Endothelial cell of umbilical vein (primary cell): ENCODE measurements around the gene CHMP6. TPM values are rescaled to one million over a fixed set of nuclear protein-coding genes. Genes with fewer than 3 reads are reported as not detected.

ENCODE experiments used
- BruUV-seq: library from RNA; stranded (reverse); fragments of 400-500 nt; replicated peaks from 2 replicates; lab custom pipeline; 2021; lab: Mats Ljungman, UMichigan
- CTCF ChIA-PET: fragments of 300-600, 350-600 bp; sonication (Branson Sonifier 250); formaldehyde crosslinking; loops from one replicate; lab custom pipeline; 2021; ENCODE audit warnings: antibody characterized with exemption, inconsistent platforms; lab: Charles Lee
- POLR2A ChIA-PET: fragments of 300-600, 350-600 bp; sonication (Branson Sonifier 250); formaldehyde crosslinking; loops from one replicate; lab custom pipeline; 2021; ENCODE audit warnings: antibody characterized with exemption, inconsistent platforms; lab: Charles Lee
- DNase-seq: peaks from one replicate; pipeline ENCODE4 v3.0.0-alpha.2; 2011; ENCODE audit warnings: low read depth, low spot score
- FAIRE-seq: peaks from 2 replicates; lab custom pipeline; 2011; peaks lifted over from hg19 to GRCh38; lab: Jason Lieb, UNC
- H2AFZ ChIP-seq: 2 replicates; pipeline ENCODE4 v1.6.0; 2012; ENCODE audit warnings: low read depth, low read length, control low read depth, inconsistent platforms
- H3K27ac ChIP-seq: 2 replicates; pipeline ENCODE4 v1.5.1; 2011; ENCODE audit warnings: low read depth, mild to moderate bottlenecking, control low read depth, low read length, moderate library complexity; ENCODE audit not compliant: insufficient read depth
- H3K27me3 ChIP-seq, 2 experiments: 2 replicates each; pipeline versions ENCODE4 v1.6.0 to v1.6.1; 2011; ENCODE audit warnings: low read length in 2 of 2, mixed read lengths in 1 of 2; ENCODE audit not compliant: control insufficient read depth in 2 of 2, insufficient read depth in 2 of 2
- H3K36me3 ChIP-seq, 2 experiments: 2 replicates in 1 of 2; 3 replicates in 1 of 2; pipeline ENCODE4 v1.5.1; 2011; ENCODE audit warnings: low read length in 2 of 2, mild to moderate bottlenecking in 1 of 2, moderate library complexity in 1 of 2; ENCODE audit not compliant: control insufficient read depth in 2 of 2, insufficient read depth in 2 of 2; ENCODE audit errors: extremely low read depth in 1 of 2
- H3K4me1 ChIP-seq: 3 replicates; pipeline ENCODE4 v1.5.1; 2011; ENCODE audit warnings: mild to moderate bottlenecking, low read length; ENCODE audit not compliant: control insufficient read depth, insufficient read depth; ENCODE audit errors: extremely low read depth
- H3K4me2 ChIP-seq: 2 replicates; pipeline ENCODE4 v1.6.1; 2011; ENCODE audit warnings: low read length, control low read depth, mixed read lengths; ENCODE audit not compliant: insufficient read depth
- H3K4me3 ChIP-seq, 3 experiments: fragments of 200-600 bp in 1 of 3; sonication (generic), shearing (Covaris generic) in 1 of 3; replicated peaks in 1 of 3; 2 replicates each; pipeline ENCODE4 v1.5.1; 2011 to 2016; ENCODE audit warnings: control low read depth in 3 of 3, low read length in 3 of 3, mild to moderate bottlenecking in 2 of 3, inconsistent platforms in 1 of 3, low read depth in 1 of 3, moderate library complexity in 1 of 3; ENCODE audit not compliant: insufficient read depth in 1 of 3
- H3K79me2 ChIP-seq: 2 replicates; pipeline ENCODE4 v1.6.0; 2012; ENCODE audit warnings: low read length, inconsistent platforms; ENCODE audit not compliant: control insufficient read depth, insufficient read depth
- H3K9ac ChIP-seq: replicated peaks from 2 replicates; pipeline ENCODE3; 2011; ENCODE audit warnings: low read length, control low read depth; ENCODE audit not compliant: insufficient read depth; ENCODE audit errors: extremely low read depth
- H3K9me1 ChIP-seq: replicated peaks from 3 replicates; pipeline ENCODE4 v1.6.0; 2011; ENCODE audit warnings: mild to moderate bottlenecking, low read length; ENCODE audit not compliant: control insufficient read depth, insufficient read depth; ENCODE audit errors: extremely low read depth
- H3K9me3 ChIP-seq: replicated peaks from 2 replicates; pipeline ENCODE4 v1.5.1; 2012; ENCODE audit warnings: low read length, inconsistent platforms; ENCODE audit not compliant: control insufficient read depth, insufficient read depth
- H4K20me1 ChIP-seq: replicated peaks from 2 replicates; pipeline ENCODE3; 2011; ENCODE audit warnings: mild to moderate bottlenecking, low read length; ENCODE audit not compliant: control insufficient read depth, insufficient read depth; ENCODE audit errors: extremely low read depth
- EZH2 ChIP-seq: IDR thresholded peaks from 2 replicates; pipeline ENCODE4 v1.6.1; 2012; ENCODE audit warnings: borderline replicate concordance, low read depth, mild to moderate bottlenecking, moderate library complexity, low read length, inconsistent platforms; ENCODE audit not compliant: severe bottlenecking
- FOS ChIP-seq: IDR thresholded peaks from 2 replicates; pipeline ENCODE4 v1.6.1; 2011; ENCODE audit warnings: mild to moderate bottlenecking, low read length, moderate library complexity, borderline replicate concordance; ENCODE audit not compliant: insufficient read depth
- GATA2 ChIP-seq: IDR thresholded peaks from 2 replicates; pipeline ENCODE4 v1.7.0; 2011; ENCODE audit warnings: low read depth, mild to moderate bottlenecking, moderate library complexity, mixed read lengths, low read length; ENCODE audit not compliant: insufficient read length, insufficient read depth
- JUN ChIP-seq: IDR thresholded peaks from 2 replicates; pipeline ENCODE4 v1.6.1; 2011; ENCODE audit warnings: borderline replicate concordance, low read depth; ENCODE audit not compliant: insufficient read length, insufficient read depth
- MYC ChIP-seq: IDR thresholded peaks from one replicate; pipeline ENCODE4 v1.6.1; 2011; ENCODE audit warnings: mild to moderate bottlenecking, low read depth, low read length
- POLR2A ChIP-seq: IDR thresholded peaks from 2 replicates; pipeline ENCODE4 v1.6.1; 2012; ENCODE audit warnings: low read depth, mild to moderate bottlenecking, control low read depth, low read length
- POLR2AphosphoS5 ChIP-seq: IDR thresholded peaks from 2 replicates; pipeline ENCODE4 v1.6.1; 2012; ENCODE audit warnings: low read depth, mild to moderate bottlenecking, control low read depth, low read length, moderate library complexity; ENCODE audit not compliant: insufficient read depth
- dilution Hi-C: fragments of 300-500 bp; cut with MboI; formaldehyde crosslinking; loops from one replicate; pipeline ENCODE4 v1.15.0; 2019; ENCODE audit warnings: low sequenced_read_pairs; ENCODE audit not compliant: extremely low pct_ligation_motif_present
- intact Hi-C: fragments of 100-400 bp; cut with micrococcal nuclease; formaldehyde crosslinking; loops from one replicate; pipeline ENCODE4 v1.10.0; 2022
- polyA plus RNA-seq, 4 experiments: library from polyadenylated mRNA; depleted of rRNA in 3 of 4; stranded (reverse) in 3 of 4; unstranded in 1 of 4; fragments of >200 nt; gene quantifications; 2 replicates each; pipeline versions ENCODE4 v1.2.1 to v1.2.3, GENCODE V29; 2011 to 2012; ENCODE audit warnings: missing spikeins in 1 of 4
- total RNA-seq: library from RNA; stranded (reverse); gene quantifications from 2 replicates; pipeline ENCODE4 v1.2.3, GENCODE V29; 2021
- TF ChIP-seq, protein P1 (sequence below): IDR thresholded peaks from 2 replicates; pipeline ENCODE4 v1.6.1; 2011; ENCODE audit not compliant: insufficient read depth, insufficient read length
- TF ChIP-seq, protein P2 (sequence below), 2 donors: IDR thresholded peaks; 1 replicate in 1 of 2; 2 replicates in 1 of 2; pipeline ENCODE4 v1.5.1; 2011; ENCODE audit warnings: low read length in 2 of 2, mild to moderate bottlenecking in 2 of 2, moderate library complexity in 2 of 2, control low read depth in 1 of 2, inconsistent platforms in 1 of 2, low read depth in 1 of 2; ENCODE audit not compliant: insufficient read depth in 1 of 2; ENCODE audit errors: extremely low read depth in 1 of 2

Gene CHMP6
- total and polyA plus RNA-seq, 2 donors (not counting 3 experiments of a cell fraction or from before 2014, with no cell fraction given) = 42.5 to 48.5 TPM

DNA sequence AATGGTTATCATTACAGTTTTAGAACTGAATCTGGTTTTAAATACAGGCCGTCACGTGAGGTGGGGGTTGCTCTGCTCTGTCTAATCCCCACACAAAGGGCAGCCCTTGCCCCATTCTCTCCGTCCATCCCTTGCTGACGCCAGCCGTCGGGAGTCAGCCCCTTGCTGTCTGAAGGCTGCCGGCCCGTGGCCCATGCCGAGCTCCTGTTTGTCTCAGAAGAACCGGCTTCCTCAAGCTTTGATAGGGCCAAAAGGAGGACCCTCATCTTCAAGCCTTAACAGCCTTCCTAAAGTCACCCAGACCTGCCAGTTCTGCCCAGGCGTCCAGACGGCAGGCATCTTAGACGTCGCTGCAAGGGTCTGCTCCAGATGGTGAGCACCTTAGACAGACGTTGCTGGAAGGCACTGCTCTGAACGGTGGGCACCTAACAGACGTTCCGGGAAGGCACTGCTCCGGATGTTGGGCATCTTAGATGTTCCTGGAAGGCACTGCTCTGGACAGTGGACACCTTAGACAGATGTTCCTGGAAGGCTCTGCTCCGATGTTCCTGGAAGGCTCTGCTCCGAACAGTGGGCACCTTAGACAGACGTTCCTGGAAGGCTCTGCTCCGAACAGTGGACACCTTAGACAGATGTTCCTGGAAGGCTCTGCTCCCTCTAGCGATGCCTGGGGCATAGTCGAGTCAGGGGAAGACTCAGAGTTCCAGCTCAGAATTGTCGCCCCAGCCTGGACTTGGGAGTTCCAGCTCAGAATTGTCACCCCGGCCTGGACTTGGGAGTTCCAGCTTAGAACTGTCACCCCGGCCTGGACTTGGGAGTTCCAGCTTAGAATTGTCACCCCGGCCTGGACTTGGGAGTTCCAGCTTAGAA lies 35.1 kb upstream of the CHMP6 start:
- ChIA-PET CTCF (interaction anchor here (0.8 to 2.0 kb wide), 3 partner anchors 13 to 26 kb away, joined by 3 to 6 read pairs (median 3); no protein-coding TSS in a partner anchor), POLR2A (no interaction called here)
- H3K4me3 ChIP-seq = no peak overlapping the region
- no TSS peak for BruUV-seq
- H3K9me3 ChIP-seq = no peaks in the 10 kb centered on the region
- intact Hi-C loops (no loop called here), dilution Hi-C loops (no loop called here)
- H4K20me1 ChIP-seq = no peaks in the 10 kb centered on the region
- H3K36me3 ChIP-seq = no peaks in the 10 kb centered on the region
- no peaks in the 10 kb centered on the region for H3K27me3 ChIP-seq
- TF ChIP-seq FOS (no peak), JUN (no peak), GATA2 (no peak), POLR2A (no peak), MYC (no peak), POLR2AphosphoS5 (no peak), EZH2 (no peak)
- TF ChIP-seq, protein P1, sequence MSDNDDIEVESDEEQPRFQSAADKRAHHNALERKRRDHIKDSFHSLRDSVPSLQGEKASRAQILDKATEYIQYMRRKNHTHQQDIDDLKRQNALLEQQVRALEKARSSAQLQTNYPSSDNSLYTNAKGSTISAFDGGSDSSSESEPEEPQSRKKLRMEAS = no peak
- TF ChIP-seq, protein P2, sequence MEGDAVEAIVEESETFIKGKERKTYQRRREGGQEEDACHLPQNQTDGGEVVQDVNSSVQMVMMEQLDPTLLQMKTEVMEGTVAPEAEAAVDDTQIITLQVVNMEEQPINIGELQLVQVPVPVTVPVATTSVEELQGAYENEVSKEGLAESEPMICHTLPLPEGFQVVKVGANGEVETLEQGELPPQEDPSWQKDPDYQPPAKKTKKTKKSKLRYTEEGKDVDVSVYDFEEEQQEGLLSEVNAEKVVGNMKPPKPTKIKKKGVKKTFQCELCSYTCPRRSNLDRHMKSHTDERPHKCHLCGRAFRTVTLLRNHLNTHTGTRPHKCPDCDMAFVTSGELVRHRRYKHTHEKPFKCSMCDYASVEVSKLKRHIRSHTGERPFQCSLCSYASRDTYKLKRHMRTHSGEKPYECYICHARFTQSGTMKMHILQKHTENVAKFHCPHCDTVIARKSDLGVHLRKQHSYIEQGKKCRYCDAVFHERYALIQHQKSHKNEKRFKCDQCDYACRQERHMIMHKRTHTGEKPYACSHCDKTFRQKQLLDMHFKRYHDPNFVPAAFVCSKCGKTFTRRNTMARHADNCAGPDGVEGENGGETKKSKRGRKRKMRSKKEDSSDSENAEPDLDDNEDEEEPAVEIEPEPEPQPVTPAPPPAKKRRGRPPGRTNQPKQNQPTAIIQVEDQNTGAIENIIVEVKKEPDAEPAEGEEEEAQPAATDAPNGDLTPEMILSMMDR (IDR thresholded peaks at IDR 0.05; ENCODE audit: extremely low read depth in 1 of 2, insufficient read depth in 1 of 2, low read depth in 1 of 2, low read length in 2 of 2) = no peak
- H2AFZ ChIP-seq = no peak overlapping the region
- no peak overlapping the region for H3K9ac ChIP-seq
- no peak for DNase-seq
- no peaks in the 10 kb centered on the region for H3K79me2 ChIP-seq
- no peak for FAIRE-seq
- H3K9me1 ChIP-seq = no peaks in the 10 kb centered on the region
- H3K4me1 ChIP-seq = no peaks in the 10 kb centered on the region
- no peak overlapping the region for H3K27ac ChIP-seq
- H3K4me2 ChIP-seq = no peak overlapping the region
